Breast epithelium (tissue), 4 donors: ENCODE results near the gene FAM241B. TPM values are rescaled to one million over a fixed set of nuclear protein-coding genes. Genes with fewer than 3 reads are reported as not detected.

Experiments
- DNase-seq, 2 donors: peaks; one replicate each; pipeline ENCODE4 v3.0.0-alpha.2; 2019; ENCODE audit warnings: low spot score in 2 of 2
- H3K27ac ChIP-seq, 2 donors: fragments of 200-600 bp; sonication (generic) in 1 of 2; one replicate each; pipeline ENCODE4 v1.5.1; 2016 to 2019; ENCODE audit warnings: mild to moderate bottlenecking in 1 of 2
- H3K27me3 ChIP-seq, 2 donors: fragments of 200-600 bp; sonication (generic) in 1 of 2; one replicate each; pipeline versions ENCODE4 v1.5.1 to v1.6.0; 2017 to 2019; ENCODE audit warnings: control low read depth in 1 of 2, mild to moderate bottlenecking in 1 of 2
- H3K36me3 ChIP-seq: fragments of 200-600 bp; one replicate; pipeline ENCODE4 v1.5.1; 2019
- H3K4me1 ChIP-seq, 2 donors: fragments of 200-600 bp; sonication (generic); one replicate each; pipeline ENCODE4 v1.5.1; 2016 to 2019; ENCODE audit warnings: control low read depth in 1 of 2
- H3K4me3 ChIP-seq, 3 donors: fragments of 200-600 bp; sonication (generic); 1 replicate in 2 of 3; 2 replicates in 1 of 3; pipeline ENCODE4 v1.5.1; 2016 to 2019; ENCODE audit warnings: mild to moderate bottlenecking in 3 of 3, moderate library complexity in 2 of 3
- H3K9me3 ChIP-seq, 2 donors: fragments of 200-600 bp; sonication (generic) in 1 of 2; one replicate each; pipeline ENCODE4 v1.5.1; 2016 to 2019; ENCODE audit warnings: control low read depth in 1 of 2
- POLR2A ChIP-seq: fragments of 450-650 bp; IDR thresholded peaks from one replicate; pipeline ENCODE4 v1.6.1; 2016; ENCODE audit warnings: antibody characterized with exemption, mild to moderate bottlenecking, moderate library complexity
- POLR2AphosphoS5 ChIP-seq, 3 donors: sonication (generic); formaldehyde crosslinking; IDR thresholded peaks; one replicate each; pipeline ENCODE4 v1.6.1; 2017; ENCODE audit warnings: antibody characterized with exemption in 3 of 3
- intact Hi-C: fragments of 100-400 bp; cut with DNase I; formaldehyde crosslinking; loops from one replicate; pipeline ENCODE4 v1.15.1; 2023; ENCODE audit warnings: low total_unique reads
- total RNA-seq, 3 donors: library from RNA; depleted of rRNA; stranded (reverse); fragments of >200 nt; gene quantifications; one replicate each; pipeline ENCODE4 v1.1.0, GENCODE V29; 2016
- TF ChIP-seq, protein P1 (sequence below), 3 donors: fragments of 450-650 bp; IDR thresholded peaks; one replicate each; pipeline ENCODE4 v1.5.1; 2016 to 2017; ENCODE audit warnings: antibody characterized with exemption in 3 of 3, mild to moderate bottlenecking in 3 of 3, moderate library complexity in 3 of 3

The FAM241B gene
- total RNA-seq, 3 donors from 2014 or later = 0.48 to 8.5 (median 6.2) TPM

- Histone ChIP-seq H3K36me3 (no peaks in the 10 kb centered on the region), H3K4me3 (no peak overlapping the region), H3K27ac (no peak overlapping the region), H3K4me1 (no peaks in the 10 kb centered on the region), H3K9me3 (no peaks in the 10 kb centered on the region), H3K27me3 (no peaks in the 10 kb centered on the region)
- TF ChIP-seq POLR2A (no peak), POLR2AphosphoS5 (IDR thresholded peaks at IDR 0.05) (no peak)
- TF ChIP-seq, protein P1, sequence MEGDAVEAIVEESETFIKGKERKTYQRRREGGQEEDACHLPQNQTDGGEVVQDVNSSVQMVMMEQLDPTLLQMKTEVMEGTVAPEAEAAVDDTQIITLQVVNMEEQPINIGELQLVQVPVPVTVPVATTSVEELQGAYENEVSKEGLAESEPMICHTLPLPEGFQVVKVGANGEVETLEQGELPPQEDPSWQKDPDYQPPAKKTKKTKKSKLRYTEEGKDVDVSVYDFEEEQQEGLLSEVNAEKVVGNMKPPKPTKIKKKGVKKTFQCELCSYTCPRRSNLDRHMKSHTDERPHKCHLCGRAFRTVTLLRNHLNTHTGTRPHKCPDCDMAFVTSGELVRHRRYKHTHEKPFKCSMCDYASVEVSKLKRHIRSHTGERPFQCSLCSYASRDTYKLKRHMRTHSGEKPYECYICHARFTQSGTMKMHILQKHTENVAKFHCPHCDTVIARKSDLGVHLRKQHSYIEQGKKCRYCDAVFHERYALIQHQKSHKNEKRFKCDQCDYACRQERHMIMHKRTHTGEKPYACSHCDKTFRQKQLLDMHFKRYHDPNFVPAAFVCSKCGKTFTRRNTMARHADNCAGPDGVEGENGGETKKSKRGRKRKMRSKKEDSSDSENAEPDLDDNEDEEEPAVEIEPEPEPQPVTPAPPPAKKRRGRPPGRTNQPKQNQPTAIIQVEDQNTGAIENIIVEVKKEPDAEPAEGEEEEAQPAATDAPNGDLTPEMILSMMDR (IDR thresholded peaks at IDR 0.05) = no peak
- intact Hi-C loops = loop anchor here (10.0 kb wide), 1 partner anchor 119 kb away; no protein-coding TSS in a partner anchor
- DNase-seq = peak in 1 of 2 donors; percentile 5
Measured at GRCh38 chr10:69633673-69634635, 3.9 kb downstream of the FAM241B start.

DNA sequence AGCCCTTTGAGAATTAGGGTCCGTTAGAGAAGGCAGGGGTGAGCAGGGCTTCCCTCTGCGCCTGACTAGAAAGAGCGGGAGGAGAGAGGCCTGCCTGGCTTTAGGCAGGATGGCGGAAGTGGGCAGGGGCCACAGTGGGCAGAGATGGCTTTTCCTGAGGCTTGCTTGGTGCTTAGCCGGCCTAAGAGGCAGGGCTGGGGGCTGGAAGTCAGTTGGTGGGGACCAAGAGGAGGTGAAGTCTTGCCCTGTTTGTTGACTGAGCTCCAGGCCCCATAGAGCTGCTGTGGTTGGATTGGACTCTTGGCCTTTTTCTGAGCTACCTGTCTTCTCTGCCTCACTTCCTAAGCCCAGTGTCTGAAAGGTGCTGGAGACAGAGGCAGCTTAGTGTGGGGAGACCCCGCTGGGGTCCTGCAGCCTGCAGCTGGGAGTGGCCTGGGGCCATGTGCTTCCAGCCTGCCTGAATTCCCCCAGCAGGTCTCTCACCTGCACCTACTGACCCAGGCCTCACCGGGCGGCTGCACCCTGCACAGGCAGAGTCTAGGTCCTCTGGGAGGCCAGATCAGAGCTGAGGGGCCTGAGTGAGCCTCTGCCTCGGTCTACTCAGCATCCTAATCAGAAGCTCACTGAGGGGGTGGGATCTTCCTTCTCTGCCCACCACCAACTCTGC lies 4.8 kb downstream of the FAM241B start:
- TF ChIP-seq POLR2A (no peak), POLR2AphosphoS5 (IDR thresholded peaks at IDR 0.05) (no peak)
- TF ChIP-seq, protein P1 (IDR thresholded peaks at IDR 0.05) = no peak
- no peaks in the 10 kb centered on the region for H3K9me3 ChIP-seq
- peak in 1 of 2 donors; percentile 10 for DNase-seq
- no peak overlapping the region for H3K27ac ChIP-seq
- intact Hi-C loops = loop anchor here (10.0 kb wide), 1 partner anchor 120 kb away; no protein-coding TSS in a partner anchor
- no peak overlapping the region for H3K4me3 ChIP-seq
- no peaks in the 10 kb centered on the region for H3K36me3 ChIP-seq
- H3K4me1 ChIP-seq = no peaks in the 10 kb centered on the region
- H3K27me3 ChIP-seq = no peaks in the 10 kb centered on the region

DNA sequence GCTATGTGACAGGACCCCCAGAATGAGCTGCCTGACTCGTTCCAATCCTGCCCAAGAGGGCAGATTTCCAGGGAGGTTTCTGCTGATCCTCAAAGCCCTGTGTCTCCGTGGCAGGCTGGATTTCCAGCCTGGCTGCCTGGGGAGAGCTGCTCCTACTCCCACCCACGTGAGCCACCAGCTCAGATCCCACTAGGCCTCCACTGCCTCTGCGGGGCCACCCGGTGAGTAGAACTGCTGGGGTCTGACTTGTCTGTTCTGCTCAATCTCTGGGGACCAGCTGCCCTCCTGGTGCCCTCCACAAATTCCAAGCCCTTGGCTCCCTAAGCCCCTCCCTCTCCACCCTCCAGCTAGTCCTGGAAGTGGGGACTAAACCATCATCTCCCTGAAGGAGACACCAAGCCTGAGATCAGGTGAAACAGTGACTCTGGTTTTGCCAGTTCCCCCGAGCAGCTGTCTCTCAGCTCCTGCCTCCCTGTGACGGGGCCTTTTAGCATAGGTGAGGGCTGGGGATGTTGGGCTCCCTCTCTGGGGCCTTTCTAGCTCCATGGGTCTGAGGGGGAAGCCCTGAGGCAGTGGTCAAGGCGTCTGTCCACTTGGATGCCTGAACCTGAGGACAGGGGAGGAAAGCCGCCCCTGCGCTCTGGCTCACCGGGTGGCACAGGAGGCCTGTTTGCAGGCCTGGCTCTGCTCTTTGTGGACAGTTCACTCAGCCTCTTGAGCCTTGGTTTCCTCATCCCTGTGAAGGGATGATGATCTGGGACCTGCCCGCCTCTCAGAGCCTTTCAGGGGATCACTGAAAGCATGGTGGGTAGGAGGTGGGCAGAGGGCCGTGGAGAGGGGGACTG lies 5.6 kb downstream of the FAM241B start:
- Histone ChIP-seq H3K27ac (no peak overlapping the region), H3K4me1 (no peaks in the 10 kb centered on the region), H3K9me3 (no peaks in the 10 kb centered on the region), H3K4me3 (no peak overlapping the region), H3K27me3 (no peaks in the 10 kb centered on the region), H3K36me3 (no peaks in the 10 kb centered on the region)
- no peak for TF ChIP-seq POLR2A
- TF ChIP-seq, protein P1 (IDR thresholded peaks at IDR 0.05) = no peak
- no peak for TF ChIP-seq POLR2AphosphoS5 (IDR thresholded peaks at IDR 0.05)
- intact Hi-C loops = loop anchor here (10.0 kb wide), 1 partner anchor 121 kb away; no protein-coding TSS in a partner anchor
- peak in 1 of 2 donors; percentile 14 for DNase-seq

DNA sequence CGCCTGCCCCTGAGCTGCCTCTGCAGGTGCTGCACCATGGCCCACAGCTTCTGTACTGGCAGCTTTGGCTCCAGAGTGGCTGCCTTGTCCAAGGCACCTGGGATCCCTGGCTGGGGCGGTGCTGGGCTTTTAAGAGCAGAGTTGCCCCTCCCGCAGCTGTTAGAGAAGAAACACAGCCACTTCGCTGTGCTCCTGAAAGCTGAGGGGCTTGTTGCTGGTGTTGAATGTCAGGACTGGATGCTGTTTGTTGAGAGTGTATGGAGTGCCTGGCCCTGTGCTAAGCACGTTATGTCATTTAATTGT lies 6.2 kb downstream of the FAM241B start:
- no peaks in the 10 kb centered on the region for H3K9me3 ChIP-seq
- DNase-seq = no peak
- no peaks in the 10 kb centered on the region for H3K27me3 ChIP-seq
- intact Hi-C loops = loop anchor here (10.0 kb wide), 1 partner anchor 121 kb away; no protein-coding TSS in a partner anchor
- H3K27ac ChIP-seq = no peak overlapping the region
- H3K4me3 ChIP-seq = no peak overlapping the region
- H3K4me1 ChIP-seq = no peaks in the 10 kb centered on the region
- H3K36me3 ChIP-seq = no peaks in the 10 kb centered on the region
- TF ChIP-seq POLR2A (no peak), POLR2AphosphoS5 (IDR thresholded peaks at IDR 0.05) (no peak)
- TF ChIP-seq, protein P1 (IDR thresholded peaks at IDR 0.05) = no peak
